MCF 10A (cell line): ENCODE measurements around the gene E4F1. TPM values are rescaled to one million over a fixed set of nuclear protein-coding genes. Genes with fewer than 3 reads are reported as not detected.

Source experiments
- BruUV-seq: library from RNA; stranded (reverse); fragments of 400-500 nt; replicated peaks from 2 replicates; lab custom pipeline; 2021; lab: Mats Ljungman, UMichigan
- CTCF ChIA-PET: fragments of 300-600 bp; sonication (Branson Sonifier 250); formaldehyde crosslinking; extraction: SDS; loops from one replicate; lab custom pipeline; 2021; ENCODE audit warnings: antibody characterized with exemption, inconsistent platforms; lab: Yijun Ruan, JAX
- POLR2A ChIA-PET: fragments of 300-600, 350-650 bp; sonication (Branson Sonifier 250); formaldehyde crosslinking; extraction: SDS; loops from one replicate; lab custom pipeline; 2020; ENCODE audit warnings: antibody characterized with exemption, inconsistent platforms; lab: Yijun Ruan, JAX
- DNase-seq: peaks from one replicate; pipeline ENCODE4 v3.0.0-alpha.2; 2018; ENCODE audit not compliant: unreplicated experiment
- H3K27ac Mint-ChIP-seq: one replicate; pipeline ENCODE4 v1.8.0; 2022; ENCODE audit warnings: mild to moderate bottlenecking, low read depth, mixed read lengths; ENCODE audit not compliant: unreplicated experiment
- H3K27me3 Mint-ChIP-seq: one replicate; pipeline ENCODE4 v1.8.0; 2022; ENCODE audit warnings: mixed read lengths; ENCODE audit not compliant: insufficient read depth, unreplicated experiment
- H3K36me3 Mint-ChIP-seq: one replicate; pipeline ENCODE4 v1.8.0; 2022; ENCODE audit warnings: mild to moderate bottlenecking, moderate library complexity, mixed read lengths; ENCODE audit not compliant: insufficient read depth, unreplicated experiment
- H3K4me1 Mint-ChIP-seq: one replicate; pipeline ENCODE4 v1.8.0; 2022; ENCODE audit warnings: mixed read lengths; ENCODE audit not compliant: insufficient read depth, unreplicated experiment
- H3K4me3 Mint-ChIP-seq: one replicate; pipeline ENCODE4 v1.8.0; 2022; ENCODE audit warnings: mild to moderate bottlenecking, moderate library complexity, mixed read lengths; ENCODE audit not compliant: unreplicated experiment
- H3K9me3 Mint-ChIP-seq: one replicate; pipeline ENCODE4 v1.8.0; 2022; ENCODE audit warnings: mixed read lengths; ENCODE audit not compliant: unreplicated experiment
- CTCF ChIP-seq: fragments of 200-600 bp; IDR thresholded peaks from one replicate; pipeline ENCODE4 v1.8.0; 2022; ENCODE audit warnings: antibody characterized with exemption, mild to moderate bottlenecking; ENCODE audit not compliant: unreplicated experiment
- intact Hi-C: fragments of 100-400 bp; cut with micrococcal nuclease; formaldehyde crosslinking; loops from 2 replicates; pipeline ENCODE4 v1.14.1; 2022
- total RNA-seq: library from RNA; stranded (reverse); gene quantifications from 2 replicates; pipeline ENCODE4 v1.2.3, GENCODE V29; 2022

The E4F1 gene
- total RNA-seq, 1 experiment from 2014 or later, result 26.2 TPM

DNA sequence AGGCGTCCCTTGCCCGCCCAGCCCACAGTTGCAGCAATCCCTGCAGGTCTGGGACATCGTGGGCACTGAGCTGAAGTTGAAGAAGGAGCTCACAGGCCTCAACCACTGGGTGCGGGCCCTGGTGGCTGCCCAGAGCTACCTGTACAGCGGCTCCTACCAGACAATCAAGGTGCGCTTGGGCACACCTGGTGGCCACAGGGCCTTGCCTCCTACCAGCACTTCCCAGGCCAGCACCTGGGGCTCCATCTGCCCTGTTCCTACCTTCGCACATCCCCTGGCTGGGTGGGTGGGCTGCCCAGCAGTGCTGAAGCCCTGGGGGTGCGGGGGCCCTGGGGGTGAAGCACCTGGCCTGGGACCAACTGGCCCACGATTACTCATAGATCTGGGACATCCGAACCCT, 47.9 kb upstream of the E4F1 start:
- no peak for DNase-seq
- BruUV-seq, result no TSS peak
- intact Hi-C loops, result no loop called here
- Mint-ChIP-seq H3K9me3 (no peaks in the 10 kb centered on the region), H3K27ac (no peak overlapping the region), H3K4me3 (no peak overlapping the region), H3K36me3 (peaks cover 47% of the 10 kb centered on the region), H3K27me3 (no peaks in the 10 kb centered on the region), H3K4me1 (no peaks in the 10 kb centered on the region)
- CTCF ChIA-PET, result no interaction called here
- TF ChIP-seq CTCF, result no peak
- POLR2A ChIA-PET, result interaction anchor here (1.3 kb wide), 1 partner anchor 10 kb away, joined by 3 read pairs; no protein-coding TSS in a partner anchor

- CTCF ChIA-PET, result no interaction called here
- Mint-ChIP-seq H3K9me3 (no peaks in the 10 kb centered on the region), H3K27ac (no peak overlapping the region), H3K27me3 (no peaks in the 10 kb centered on the region), H3K36me3 (peaks cover 47% of the 10 kb centered on the region), H3K4me1 (no peaks in the 10 kb centered on the region), H3K4me3 (no peak overlapping the region)
- no peak for TF ChIP-seq CTCF
- DNase-seq, result no peak
- no TSS peak for BruUV-seq
- intact Hi-C loops, result no loop called here
- POLR2A ChIA-PET, result interaction anchor here (1.5 kb wide), 1 partner anchor 14 kb away, joined by 7 read pairs; no protein-coding TSS in a partner anchor
These were observed 47.3 kb upstream of the E4F1 start for GRCh38 chr16:2176047-2176446.

GRCh38 chr16:2177101-2177500, 46.3 kb upstream of the E4F1 start:
- BruUV-seq, result no TSS peak

DNA sequence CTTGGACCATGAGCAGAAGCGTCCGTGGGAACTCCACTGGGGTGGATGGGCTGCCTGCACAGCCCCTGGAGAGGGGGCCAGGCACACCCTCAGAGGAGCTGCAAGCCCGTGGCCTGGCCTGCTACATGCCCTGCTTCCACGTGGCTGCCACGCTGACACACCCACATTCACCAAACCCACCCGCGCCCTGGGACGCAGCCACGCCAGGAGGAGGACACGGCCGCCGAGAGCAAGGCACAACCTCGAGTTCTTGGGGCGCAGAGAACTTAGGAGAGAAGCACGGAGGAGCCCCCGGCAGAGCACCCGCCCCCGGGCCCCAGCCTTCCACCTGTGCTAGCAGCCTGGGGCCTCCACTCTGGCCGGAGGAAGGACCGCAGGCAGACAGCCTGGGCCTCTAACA, 45.8 kb upstream of the E4F1 start:
- Mint-ChIP-seq H3K36me3 (peaks cover 47% of the 10 kb centered on the region), H3K4me1 (peaks cover 5% of the 10 kb centered on the region), H3K27ac (no peak overlapping the region), H3K9me3 (no peaks in the 10 kb centered on the region), H3K4me3 (no peak overlapping the region), H3K27me3 (no peaks in the 10 kb centered on the region)
- no peak for TF ChIP-seq CTCF
- BruUV-seq, result TSS peak; percentile 77
- DNase-seq, result no peak
- ChIA-PET CTCF (interaction anchor here (0.6 to 0.9 kb wide), 3 partner anchors 9 to 74 kb away, joined by 3 to 7 read pairs (median 3); partner anchors contain the start of gene ECI1), POLR2A (interaction anchor here (1.5 to 2.0 kb wide), 2 partner anchors 15 to 22 kb away, joined by 7 to 9 read pairs; partner anchors contain the start of gene TRAF7)
- intact Hi-C loops, result no loop called here

More at GRCh38 chr16:2177101-2177500, 46.3 kb upstream of the E4F1 start:
- intact Hi-C loops, result no loop called here
- DNase-seq, result no peak
- POLR2A ChIA-PET, result interaction anchor here (1.5 to 2.0 kb wide), 2 partner anchors 15 to 22 kb away, joined by 7 to 9 read pairs; partner anchors contain the start of gene TRAF7
- CTCF ChIA-PET, result interaction anchor here (0.6 kb wide), 1 partner anchor 74 kb away, joined by 3 read pairs; the partner anchor contains the start of gene ECI1
- Mint-ChIP-seq H3K4me1 (peaks cover under 1% of the 10 kb centered on the region), H3K36me3 (peaks cover 47% of the 10 kb centered on the region), H3K27me3 (no peaks in the 10 kb centered on the region), H3K9me3 (no peaks in the 10 kb centered on the region), H3K4me3 (no peak overlapping the region), H3K27ac (no peak overlapping the region)
- no peak for TF ChIP-seq CTCF
